GM18499 (cell line): ENCODE data around the gene DMAC2.
"Not testable (repeated sequence)": the region's sequence is repeated elsewhere in the genome, so short reads cannot be mapped to it uniquely, and the experiment has no call there.

Experiments used
- ATAC-seq: cut with Tn5 transposase; IDR thresholded peaks from one replicate; pipeline ENCODE4 v1.9.1; 2021; ENCODE audit warnings: moderate number of reproducible peaks; ENCODE audit not compliant: insufficient read depth, unreplicated experiment

Gene DMAC2

GRCh38 chr19:41443813-41444455 lies 4.2 kb upstream of the DMAC2 start:
- no peak for ATAC-seq

- ATAC-seq = no peak
Measured at GRCh38 chr19:41442473-41443355, 3.0 kb upstream of the DMAC2 start, which contains the start of gene ERICH4. Gene ERICH4, plus strand, starts transcription at chr19:41443156. Its CDS starts 14 bp downstream, at chr19:41443170.

GRCh38 chr19:41441321-41441945 lies 1.7 kb upstream of the DMAC2 start:
- no peak for ATAC-seq

GRCh38 chr19:41437944-41438574 lies 1.7 kb downstream of the DMAC2 start:
- no peak for ATAC-seq

GRCh38 chr19:41436674-41436951 lies 3.1 kb downstream of the DMAC2 start:
- ATAC-seq = no peak

- ATAC-seq = no peak
Measured at GRCh38 chr19:41435936-41436673, 3.6 kb downstream of the DMAC2 start.

GRCh38 chr19:41435376-41435775 lies 4.3 kb downstream of the DMAC2 start:
- not testable (repeated sequence) for ATAC-seq

- ATAC-seq = no peak
Measured at GRCh38 chr19:41434450-41434849, 5.3 kb downstream of the DMAC2 start.

- ATAC-seq = no peak
Measured at GRCh38 chr19:41433171-41433570, 6.5 kb downstream of the DMAC2 start.

GRCh38 chr19:41431426-41432386 lies 8.0 kb downstream of the DMAC2 start:
- no peak for ATAC-seq

GRCh38 chr19:41430922-41431321 lies 8.8 kb downstream of the DMAC2 start:
- ATAC-seq = no peak

- ATAC-seq = no peak
Measured at GRCh38 chr19:41428481-41428859, 11.2 kb downstream of the DMAC2 start.

GRCh38 chr19:41427647-41428480 lies 11.8 kb downstream of the DMAC2 start:
- no peak for ATAC-seq

- ATAC-seq = no peak
Measured at GRCh38 chr19:41426952-41427646, 12.6 kb downstream of the DMAC2 start, which contains the start of gene B3GNT8. Gene B3GNT8, minus strand, starts transcription at chr19:41427374. Its CDS starts 596 bp downstream, at chr19:41426778.

GRCh38 chr19:41426116-41426841 lies 13.4 kb downstream of the DMAC2 start:
- ATAC-seq = no peak

- no peak for ATAC-seq
Measured at GRCh38 chr19:41425174-41426115, 14.3 kb downstream of the DMAC2 start.
